Spleen (tissue), 7 donors: ENCODE measurements around the gene GRIP1.

ENCODE experiments used
- POLR2A ChIP-seq, 3 donors: fragments of 450-650 bp; IDR thresholded peaks; one replicate each; pipeline ENCODE4 v1.5.1; 2017; ENCODE audit warnings: antibody characterized with exemption in 3 of 3, mild to moderate bottlenecking in 1 of 3
- POLR2AphosphoS5 ChIP-seq, 3 donors: sonication (generic); formaldehyde crosslinking; IDR thresholded peaks; one replicate each; pipeline ENCODE4 v1.5.1; 2017; ENCODE audit warnings: antibody characterized with exemption in 3 of 3
- TF ChIP-seq, protein P1 (sequence below), 11 experiments: fragments of 200-600 bp in 7 of 11; fragments of 450-650 bp in 4 of 11; sonication (generic) in 4 of 11; IDR thresholded peaks in 8 of 11; conservative IDR thresholded peaks in 3 of 11; 1 replicate in 7 of 11; 2 replicates in 4 of 11; pipeline versions ENCODE4 v1.4.0 to v1.8.0; 2016 to 2021; ENCODE audit warnings: antibody characterized with exemption in 11 of 11, inconsistent platforms in 4 of 11, mild to moderate bottlenecking in 1 of 11
- donor health status: DM: no; HTN: no; CAD: no; lungs with moderate emphysema.
- donor health status: DM: no; HTN: no; CAD: no.
- donor health status: DM: no; HTN: no; CAD: no.

DNA sequence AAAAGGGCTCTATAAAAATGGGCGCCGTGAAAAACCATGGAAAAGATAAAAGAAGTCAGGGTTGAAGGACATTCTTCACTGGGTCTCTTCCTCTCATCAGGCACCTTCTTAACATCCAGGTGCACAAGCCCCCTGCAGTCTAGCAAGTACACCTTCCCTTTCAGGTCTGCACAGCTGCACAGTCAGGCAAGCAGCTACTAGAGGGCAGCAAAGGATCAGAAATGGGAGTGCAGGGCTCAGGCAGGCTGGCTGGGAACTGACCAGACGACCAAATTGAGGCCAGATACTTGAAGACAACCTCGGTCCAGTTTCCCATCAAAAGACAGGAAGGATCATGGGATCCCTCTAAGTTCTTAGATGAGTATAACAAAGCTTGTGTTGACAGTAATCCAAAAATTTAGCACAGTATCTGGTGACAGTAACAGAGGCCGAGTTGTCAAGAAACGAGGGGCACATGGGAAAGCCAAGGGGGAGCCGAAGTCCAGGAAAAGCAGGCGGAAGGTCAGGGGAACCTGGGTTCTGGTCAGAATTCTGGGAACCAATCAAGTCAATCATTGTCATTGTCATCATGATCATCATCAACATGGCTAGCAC lies 10.1 kb upstream of the GRIP1 start:
- TF ChIP-seq, protein P1, sequence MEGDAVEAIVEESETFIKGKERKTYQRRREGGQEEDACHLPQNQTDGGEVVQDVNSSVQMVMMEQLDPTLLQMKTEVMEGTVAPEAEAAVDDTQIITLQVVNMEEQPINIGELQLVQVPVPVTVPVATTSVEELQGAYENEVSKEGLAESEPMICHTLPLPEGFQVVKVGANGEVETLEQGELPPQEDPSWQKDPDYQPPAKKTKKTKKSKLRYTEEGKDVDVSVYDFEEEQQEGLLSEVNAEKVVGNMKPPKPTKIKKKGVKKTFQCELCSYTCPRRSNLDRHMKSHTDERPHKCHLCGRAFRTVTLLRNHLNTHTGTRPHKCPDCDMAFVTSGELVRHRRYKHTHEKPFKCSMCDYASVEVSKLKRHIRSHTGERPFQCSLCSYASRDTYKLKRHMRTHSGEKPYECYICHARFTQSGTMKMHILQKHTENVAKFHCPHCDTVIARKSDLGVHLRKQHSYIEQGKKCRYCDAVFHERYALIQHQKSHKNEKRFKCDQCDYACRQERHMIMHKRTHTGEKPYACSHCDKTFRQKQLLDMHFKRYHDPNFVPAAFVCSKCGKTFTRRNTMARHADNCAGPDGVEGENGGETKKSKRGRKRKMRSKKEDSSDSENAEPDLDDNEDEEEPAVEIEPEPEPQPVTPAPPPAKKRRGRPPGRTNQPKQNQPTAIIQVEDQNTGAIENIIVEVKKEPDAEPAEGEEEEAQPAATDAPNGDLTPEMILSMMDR (IDR thresholded peaks at IDR 0.05 in 8 of 11, conservative IDR thresholded peaks at IDR 0.05 in 3 of 11), result peak in 9 of 11 experiments; percentile 40 to 66 (median 53)
- no peak for TF ChIP-seq POLR2A (IDR thresholded peaks at IDR 0.05)
- no peak for TF ChIP-seq POLR2AphosphoS5 (IDR thresholded peaks at IDR 0.05)
